HG02623 (cell line): ENCODE measurements around the gene SLC9A2.

Experiments
- ATAC-seq: cut with Tn5 transposase; IDR thresholded peaks from one replicate; pipeline ENCODE4 v1.9.1; 2021; ENCODE audit warnings: moderate library complexity; ENCODE audit not compliant: unreplicated experiment

The SLC9A2 gene

DNA sequence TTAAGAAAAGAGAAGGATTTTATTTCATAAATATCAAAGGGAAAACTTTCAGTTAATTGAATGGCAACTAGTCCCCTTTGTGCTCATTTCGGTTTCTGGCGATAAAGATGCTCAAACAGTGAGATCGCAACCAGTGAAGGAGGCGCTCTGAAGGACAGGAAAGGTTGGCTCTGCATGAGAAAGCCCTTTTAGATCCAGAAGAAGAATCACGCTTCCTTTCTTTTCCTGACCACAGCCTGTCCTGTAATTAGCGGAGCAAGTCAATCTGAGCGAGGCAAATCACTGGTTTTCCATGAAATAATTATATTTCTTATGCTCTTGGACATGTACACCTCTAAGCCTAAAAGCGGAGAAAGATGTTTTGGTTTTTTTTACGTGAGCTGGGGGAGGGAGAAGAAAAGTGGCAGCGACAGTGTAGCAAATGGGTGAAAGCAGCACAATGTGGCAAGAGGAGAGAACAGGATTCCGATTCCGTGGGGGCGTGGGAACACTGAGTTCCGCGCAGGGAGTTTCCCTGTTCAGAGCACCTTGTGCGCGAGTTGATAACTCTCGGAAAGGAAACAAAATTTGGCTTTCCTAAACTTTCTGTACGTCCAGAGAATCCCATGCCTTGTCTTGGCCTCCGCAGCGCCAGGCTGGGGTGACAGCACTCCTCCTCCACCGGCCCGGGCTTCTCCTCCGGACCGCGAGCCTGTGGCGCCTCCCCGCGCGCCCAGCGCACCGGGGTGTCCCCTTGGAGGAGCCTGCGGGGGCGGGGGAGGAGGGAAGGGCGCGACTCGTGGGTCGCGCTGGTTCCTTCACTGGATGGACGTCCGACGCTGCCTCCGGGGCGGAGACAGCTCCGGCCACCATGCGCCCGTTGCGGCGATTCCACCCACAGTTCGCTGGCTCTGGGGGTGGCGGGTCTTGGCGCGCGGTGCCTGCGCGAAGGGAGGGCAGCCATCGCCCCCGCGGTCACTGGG, 620 bp upstream of the SLC9A2 start:
- ATAC-seq = no peak

DNA sequence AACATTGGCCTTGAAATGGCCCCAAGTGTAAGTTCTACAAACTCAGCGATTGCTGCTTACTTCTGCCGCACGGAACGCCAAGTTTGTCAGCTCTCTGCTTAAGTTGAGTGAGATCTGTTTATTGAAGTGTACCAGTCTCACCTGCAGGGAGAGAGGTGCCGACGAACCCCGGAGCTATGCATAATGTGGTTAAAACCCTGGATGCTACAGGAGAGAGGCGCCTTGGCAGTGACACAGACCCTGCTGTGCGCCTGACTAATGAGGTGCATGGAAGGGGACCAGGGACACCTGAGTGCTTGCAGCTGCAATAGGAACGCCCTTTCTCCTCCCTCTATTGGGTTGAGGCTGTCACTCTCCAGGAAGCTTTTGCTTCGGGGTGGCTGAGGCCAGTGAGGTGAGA, 979 bp downstream of the SLC9A2 start:
- no peak for ATAC-seq

DNA sequence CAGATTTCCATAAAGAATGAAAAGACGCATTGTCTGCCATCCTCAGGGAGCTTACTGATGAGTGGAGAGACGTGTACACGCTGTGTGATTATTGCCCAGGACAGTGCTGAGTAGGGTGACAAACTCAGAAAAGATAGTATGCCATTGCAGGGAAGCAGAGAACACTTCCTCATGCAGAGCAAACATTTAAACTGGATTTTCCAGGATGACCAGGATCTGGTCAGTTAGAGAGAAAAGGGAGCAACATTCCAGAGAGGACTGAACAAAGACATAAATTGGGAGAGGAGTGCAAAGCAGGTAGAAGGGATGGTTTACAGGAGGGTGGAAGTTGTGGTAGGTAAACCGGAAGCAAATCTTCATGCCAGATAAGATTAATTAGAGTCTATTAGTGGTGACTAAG, 2.3 kb downstream of the SLC9A2 start:
- ATAC-seq = no peak

DNA sequence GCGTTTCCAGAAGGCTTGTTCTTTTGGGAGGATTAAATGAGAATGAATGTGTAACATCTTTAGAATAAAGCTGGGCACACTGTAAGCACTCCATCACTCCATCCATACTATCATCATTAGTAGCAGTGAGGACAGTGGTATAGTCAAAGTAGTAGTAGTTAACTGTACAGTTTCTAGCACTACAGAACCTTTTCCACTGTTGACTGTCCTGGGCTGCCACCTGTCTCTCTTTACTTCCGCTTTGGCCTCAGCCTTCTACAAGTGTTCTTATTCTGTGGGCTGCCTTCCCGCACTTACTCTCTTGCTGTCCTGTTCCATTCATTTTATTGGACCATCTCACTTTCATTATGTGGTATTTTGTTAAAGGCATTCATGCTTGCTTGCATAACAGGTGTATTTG, 3.3 kb downstream of the SLC9A2 start:
- ATAC-seq = no peak

- no peak for ATAC-seq
Measured at GRCh38 chr2:102630458-102630857, 11.1 kb downstream of the SLC9A2 start.

DNA sequence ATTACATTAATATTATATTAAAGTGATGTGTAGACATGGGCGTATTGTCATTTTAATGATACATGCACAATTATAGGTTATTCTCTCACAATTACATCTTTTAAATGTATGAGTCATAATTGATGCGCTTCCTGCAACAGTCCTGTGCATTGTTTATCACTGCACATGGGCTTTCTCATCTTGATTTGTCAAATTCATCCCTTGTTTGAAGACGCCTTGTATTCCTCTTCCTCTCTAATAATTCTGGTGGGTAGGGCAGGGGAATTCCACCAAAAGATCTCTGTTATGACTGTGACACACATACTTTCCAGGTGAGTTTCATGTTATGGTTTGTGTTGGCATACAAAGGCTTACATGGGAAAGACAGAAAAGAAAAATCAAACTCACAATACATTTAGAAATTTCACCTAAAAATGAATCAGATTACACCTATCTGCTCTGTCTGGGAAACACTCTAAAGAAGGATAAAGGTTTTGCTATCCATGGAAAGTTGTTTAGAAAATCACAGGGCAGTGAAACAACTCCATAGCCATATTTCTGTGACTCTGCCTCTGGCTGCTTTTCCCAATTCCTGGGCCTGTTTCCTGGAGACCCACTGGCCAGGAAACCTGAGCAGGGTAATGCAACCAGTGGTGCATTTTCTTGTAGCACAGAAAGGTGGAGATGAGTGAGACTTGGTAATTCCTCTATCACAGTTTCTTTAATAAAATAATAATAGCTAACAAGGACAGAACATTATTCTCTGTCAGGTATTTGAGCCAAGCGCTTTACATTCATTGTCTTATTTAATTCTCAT, 13.2 kb downstream of the SLC9A2 start:
- ATAC-seq = no peak

DNA sequence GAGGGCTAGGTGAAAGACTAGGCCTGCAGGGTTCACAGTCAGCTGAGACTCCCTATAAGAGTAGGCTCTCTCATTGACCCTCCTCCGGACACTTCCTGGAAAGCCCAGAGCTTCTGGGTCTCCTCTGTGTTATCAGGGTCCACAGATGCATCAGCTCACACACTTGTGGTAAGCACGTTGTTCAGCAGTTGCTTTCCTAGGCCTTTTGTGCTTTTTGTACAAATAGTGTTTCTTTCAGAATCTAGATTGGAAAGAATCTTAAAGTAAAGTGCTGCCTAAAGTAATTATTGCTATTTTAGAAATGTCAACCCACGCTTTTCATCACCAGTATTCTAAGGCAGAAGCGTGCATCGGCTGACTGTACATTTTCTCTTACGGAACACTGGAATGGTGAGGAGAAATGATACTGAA, 15.5 kb downstream of the SLC9A2 start:
- no peak for ATAC-seq

DNA sequence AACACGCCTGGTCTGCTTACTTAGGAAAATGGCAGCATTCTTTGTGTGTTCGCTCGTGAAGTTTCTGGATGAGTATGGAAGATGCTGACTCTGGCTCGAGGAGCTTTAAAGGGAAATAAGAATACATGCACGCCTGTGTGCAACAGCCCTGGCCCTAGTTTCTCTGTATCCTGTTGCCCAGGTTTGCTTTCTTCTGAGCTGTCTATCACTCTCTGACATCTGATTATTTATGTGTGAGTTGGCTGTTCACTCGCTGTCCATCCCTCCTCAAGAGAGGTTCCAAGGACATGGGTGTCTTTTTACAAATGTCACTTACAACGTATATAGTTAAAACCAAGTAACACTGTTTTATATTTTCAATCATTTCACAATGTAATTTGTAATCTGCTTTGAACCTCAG, 16.0 kb downstream of the SLC9A2 start:
- no peak for ATAC-seq

DNA sequence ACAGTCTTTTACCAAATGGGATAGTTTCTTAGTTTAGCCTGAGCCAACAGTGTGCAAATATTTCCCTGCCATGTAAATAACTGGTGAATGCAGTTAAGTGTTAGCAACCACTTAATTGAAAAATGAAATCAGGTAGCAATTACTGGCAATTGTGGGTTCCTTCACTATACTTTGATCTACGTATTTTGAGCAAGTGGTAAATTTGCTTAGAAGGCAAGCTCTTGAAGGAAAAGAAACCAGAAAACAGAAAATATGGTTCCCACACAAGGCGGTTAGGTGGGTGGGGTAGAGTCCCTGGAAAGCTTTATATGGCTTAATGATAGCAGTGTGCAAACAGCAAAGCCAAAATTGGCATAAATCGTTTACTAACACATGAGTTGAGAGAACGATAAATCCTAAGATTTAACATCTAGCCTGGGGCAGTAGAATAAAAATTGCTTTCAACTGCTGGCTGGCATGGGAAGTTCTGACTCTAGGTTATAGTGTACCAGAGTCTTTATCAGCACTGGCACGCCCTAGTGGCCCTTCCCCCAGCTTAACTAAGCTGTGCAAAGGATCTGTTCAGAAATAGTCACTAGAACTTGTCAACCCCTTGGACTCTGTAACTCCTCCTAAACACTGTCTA, 17.0 kb downstream of the SLC9A2 start:
- ATAC-seq = no peak

DNA sequence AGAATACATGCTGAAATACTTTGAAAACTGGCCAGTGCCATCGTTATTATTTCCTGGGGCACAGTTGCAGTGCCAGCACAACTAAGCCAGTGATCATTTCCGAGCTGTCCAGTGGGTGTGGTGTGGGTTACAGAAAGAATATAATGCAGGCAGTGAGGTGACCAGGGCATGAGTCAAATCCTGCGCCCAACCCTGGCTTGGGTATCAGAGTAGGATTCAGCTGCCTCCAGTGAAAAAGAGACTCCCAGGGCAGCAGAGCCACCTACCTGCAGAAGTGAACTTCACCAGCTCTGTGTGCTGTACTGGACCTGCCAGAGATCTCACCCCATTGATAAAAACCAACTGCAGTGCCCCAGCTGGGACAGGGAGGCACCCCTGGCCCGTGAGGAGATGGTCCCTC, 18.0 kb downstream of the SLC9A2 start:
- no peak for ATAC-seq

DNA sequence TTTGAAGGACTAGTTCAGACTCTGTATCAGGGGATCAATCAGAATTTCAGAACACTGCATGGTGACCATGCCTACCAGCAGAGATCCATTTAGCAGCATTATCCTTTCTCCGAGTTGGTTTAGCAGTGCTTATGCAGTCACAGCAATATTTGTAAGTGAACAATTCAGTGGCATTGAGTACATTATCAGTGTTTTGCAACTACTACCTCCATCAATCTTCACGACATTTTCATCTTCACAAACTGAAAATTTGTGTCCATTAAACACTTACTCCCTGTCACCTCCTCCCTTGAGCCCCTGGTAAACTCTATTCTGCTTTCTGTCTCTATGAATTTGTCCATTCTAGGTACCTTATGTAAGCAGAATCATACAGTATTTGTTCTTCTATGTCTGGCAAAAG, 20.1 kb downstream of the SLC9A2 start:
- ATAC-seq = no peak

DNA sequence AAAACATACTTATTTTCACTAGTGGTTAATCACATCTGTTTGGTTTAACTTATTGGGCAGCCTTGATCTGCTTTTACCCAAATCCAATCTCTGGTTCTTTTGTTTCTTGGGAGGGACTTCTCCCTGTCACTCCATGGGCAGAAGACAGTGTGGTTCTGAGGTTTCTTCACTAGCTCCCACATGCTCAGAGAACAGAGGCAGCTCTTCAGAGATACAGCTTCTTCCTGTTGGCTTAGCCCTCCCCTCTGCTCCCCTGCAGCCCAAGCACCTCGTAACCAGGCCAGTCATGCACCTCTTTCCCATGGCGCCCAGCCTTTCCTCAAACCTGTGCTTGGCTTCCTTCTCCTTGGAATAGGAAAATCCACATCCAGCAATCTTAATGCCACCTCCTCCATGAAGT, 32.8 kb downstream of the SLC9A2 start:
- no peak for ATAC-seq

- no peak for ATAC-seq
Measured at GRCh38 chr2:102657770-102658169, 38.4 kb downstream of the SLC9A2 start.

DNA sequence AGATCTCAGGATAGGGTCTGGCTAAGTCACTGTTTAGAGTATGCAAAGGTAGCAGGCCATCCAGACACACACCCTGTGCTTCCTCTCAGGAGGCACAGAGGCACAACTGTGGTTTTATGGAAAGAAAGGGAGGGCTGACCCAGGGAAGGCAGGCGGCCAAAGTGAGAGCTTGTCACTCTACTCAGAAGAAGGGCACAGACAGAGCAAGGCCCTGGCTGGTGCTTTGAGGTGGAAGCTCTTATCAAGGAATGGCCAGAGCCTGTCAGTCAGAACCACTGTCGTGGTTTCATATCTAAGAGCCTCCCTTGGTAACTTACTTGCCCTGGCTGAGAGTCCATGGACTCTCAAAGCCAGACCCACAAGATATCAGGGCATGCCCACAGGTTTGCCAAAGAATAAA, 40.7 kb downstream of the SLC9A2 start:
- no peak for ATAC-seq

- ATAC-seq = no peak
Measured at GRCh38 chr2:102660574-102660973, 41.2 kb downstream of the SLC9A2 start.

- no peak for ATAC-seq
Measured at GRCh38 chr2:102661846-102662245, 42.5 kb downstream of the SLC9A2 start.

DNA sequence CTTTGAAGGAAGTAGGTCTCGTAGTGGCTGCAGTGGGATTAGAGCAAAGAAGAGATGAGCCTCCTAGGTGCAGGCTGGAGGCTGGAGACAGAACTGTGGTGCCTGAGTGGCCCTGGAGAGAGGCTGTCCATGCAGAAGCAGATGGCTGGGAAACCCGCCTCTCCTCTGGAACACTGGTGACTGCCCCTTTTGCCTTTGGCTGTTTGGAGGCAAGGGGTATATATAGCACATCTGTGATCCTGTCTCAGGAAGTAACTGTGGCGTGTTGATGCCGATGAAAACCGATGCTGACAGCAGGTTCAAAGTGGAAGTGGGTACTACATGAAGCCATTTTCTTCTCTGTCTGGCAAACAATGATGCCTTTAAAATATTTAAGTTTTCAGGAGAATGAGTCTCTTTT, 43.5 kb downstream of the SLC9A2 start:
- no peak for ATAC-seq

DNA sequence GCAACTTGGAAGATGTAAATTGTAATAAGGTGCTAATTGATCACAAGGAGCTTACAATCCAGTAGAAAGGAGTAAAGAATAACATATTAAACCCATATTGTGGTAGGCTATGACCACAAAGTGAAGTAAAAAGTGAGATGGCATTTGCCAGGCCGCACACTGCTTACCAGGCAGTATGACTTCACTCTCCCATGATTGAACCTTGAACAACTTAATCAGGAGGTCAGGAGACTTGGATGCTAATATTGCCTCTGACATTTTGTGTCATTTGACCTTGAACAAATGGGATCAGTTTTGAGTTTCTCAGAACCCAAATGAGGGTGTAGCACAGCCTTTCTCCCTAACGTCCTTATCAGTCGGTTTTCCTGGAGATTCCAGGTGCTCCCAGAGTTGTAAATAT, 44.0 kb downstream of the SLC9A2 start:
- ATAC-seq = no peak

GRCh38 chr2:102664471-102664909, 45.1 kb downstream of the SLC9A2 start:
- ATAC-seq = peak; percentile 64

DNA sequence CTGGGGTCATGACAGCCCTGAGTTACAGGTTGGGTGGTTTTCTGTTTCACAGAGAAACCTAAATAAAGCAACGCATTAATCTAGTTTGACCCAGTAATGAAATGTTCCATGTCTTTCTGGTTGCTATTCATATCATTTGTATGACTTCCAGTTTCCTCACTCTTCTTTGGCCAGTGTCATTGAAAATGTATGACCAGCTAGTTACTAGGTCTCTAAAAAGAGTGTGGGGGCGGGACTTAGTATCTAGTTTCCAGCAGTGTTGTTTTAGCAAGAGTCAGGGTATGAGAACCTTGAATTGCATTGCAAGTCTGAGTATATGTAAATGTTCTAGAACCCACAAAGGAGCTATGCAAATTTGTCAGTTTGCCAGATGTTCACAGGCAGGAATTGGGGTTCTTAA, 47.7 kb downstream of the SLC9A2 start:
- ATAC-seq = no peak

- ATAC-seq = no peak
Measured at GRCh38 chr2:102668171-102668570, 48.8 kb downstream of the SLC9A2 start.

- ATAC-seq = no peak
Measured at GRCh38 chr2:102669401-102669800, 50.0 kb downstream of the SLC9A2 start.
